Thymus (tissue), 11 donors: ENCODE measurements around the gene FOLR2. TPM values are rescaled to one million over a fixed set of nuclear protein-coding genes. Genes with fewer than 3 reads are reported as not detected.

Experiments
- DNase-seq, 9 donors: peaks; one replicate each; pipeline ENCODE4 v3.0.0-alpha.2; 2013; ENCODE audit warnings: low spot score in 9 of 9, low read depth in 6 of 9, missing footprints in 1 of 9
- H3K27ac ChIP-seq, 2 donors: one replicate each; pipeline ENCODE4 v1.5.1; 2013; ENCODE audit warnings: control low read depth in 1 of 2, low read depth in 1 of 2, low read length in 1 of 2, mild to moderate bottlenecking in 1 of 2, moderate library complexity in 1 of 2
- H3K27me3 ChIP-seq, 2 donors: one replicate each; pipeline ENCODE4 v1.5.1; 2013; ENCODE audit warnings: low read length in 1 of 2; ENCODE audit not compliant: control insufficient read depth in 2 of 2, insufficient read depth in 1 of 2
- H3K36me3 ChIP-seq, 2 donors: one replicate each; pipeline ENCODE4 v1.5.1; 2013; ENCODE audit warnings: low read length in 1 of 2, mild to moderate bottlenecking in 1 of 2, moderate library complexity in 1 of 2; ENCODE audit not compliant: control insufficient read depth in 2 of 2, insufficient read depth in 2 of 2
- H3K4me1 ChIP-seq, 2 donors: one replicate each; pipeline ENCODE4 v1.5.1; 2013; ENCODE audit warnings: low read length in 2 of 2; ENCODE audit not compliant: control insufficient read depth in 2 of 2, insufficient read depth in 2 of 2
- H3K4me3 ChIP-seq, 2 donors: one replicate each; pipeline ENCODE4 v1.5.1; 2013; ENCODE audit warnings: low read length in 2 of 2, control low read depth in 1 of 2, mild to moderate bottlenecking in 1 of 2
- H3K9me3 ChIP-seq, 2 donors: one replicate each; pipeline ENCODE4 v1.5.1; 2013; ENCODE audit warnings: low read length in 1 of 2, mild to moderate bottlenecking in 1 of 2; ENCODE audit not compliant: control insufficient read depth in 2 of 2, insufficient read depth in 1 of 2
- WGBS: extraction: QIAGEN DNeasy Blood & Tissue Kit; methylation state at CpG from one replicate; pipeline ENCODE4 v1.1.7; 2013; 5-methylcytosine and 5-hydroxymethylcytosine counted together
- polyA plus RNA-seq: library from polyadenylated mRNA; stranded (reverse); fragments of 200-250 nt; gene quantifications from one replicate; pipeline ENCODE4 v1.2.3, GENCODE V29; 2013
- total RNA-seq: library from RNA; stranded (reverse); fragments of 120-200 nt; gene quantifications from one replicate; pipeline ENCODE4 v1.2.4, GENCODE V29; 2013
- donor health status: healthy.

The FOLR2 gene
- total and polyA plus RNA-seq, 2 donors = 27.8 to 32.7 TPM

DNA sequence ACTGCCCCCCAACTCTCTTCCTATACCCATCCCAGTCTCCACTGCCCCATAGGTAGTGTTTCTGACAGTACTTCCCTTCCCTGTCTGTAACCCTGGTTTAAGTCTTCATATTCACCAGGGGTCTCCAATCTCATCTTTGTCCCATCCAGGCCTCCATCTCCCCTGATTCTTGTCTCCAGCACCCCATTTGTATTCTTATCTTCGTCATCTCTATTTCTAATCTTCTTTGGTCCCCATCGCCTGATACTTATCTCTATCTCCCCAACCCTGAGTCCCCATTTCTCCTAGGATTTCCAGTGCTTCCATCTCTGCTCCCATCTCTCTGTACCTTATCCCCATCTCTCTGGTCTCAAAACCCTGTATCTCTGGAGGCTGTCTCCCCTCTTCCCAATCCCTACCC is 25.5 kb downstream of the FOLR2 start:
- Histone ChIP-seq H3K9me3 (peaks cover 7% of the 10 kb centered on the region in 2 donors), H3K4me1 (peaks cover 0 to 17% of the 10 kb centered on the region in 2 donors), H3K4me3 (no peak overlapping the region), H3K27me3 (peaks cover 68 to 87% of the 10 kb centered on the region in 2 donors), H3K27ac (no peak overlapping the region), H3K36me3 (peaks cover 7 to 11% of the 10 kb centered on the region in 2 donors)
- DNase-seq = no peak
- 93% methylated on average over 2 of the region's 2 CpGs for WGBS

DNA sequence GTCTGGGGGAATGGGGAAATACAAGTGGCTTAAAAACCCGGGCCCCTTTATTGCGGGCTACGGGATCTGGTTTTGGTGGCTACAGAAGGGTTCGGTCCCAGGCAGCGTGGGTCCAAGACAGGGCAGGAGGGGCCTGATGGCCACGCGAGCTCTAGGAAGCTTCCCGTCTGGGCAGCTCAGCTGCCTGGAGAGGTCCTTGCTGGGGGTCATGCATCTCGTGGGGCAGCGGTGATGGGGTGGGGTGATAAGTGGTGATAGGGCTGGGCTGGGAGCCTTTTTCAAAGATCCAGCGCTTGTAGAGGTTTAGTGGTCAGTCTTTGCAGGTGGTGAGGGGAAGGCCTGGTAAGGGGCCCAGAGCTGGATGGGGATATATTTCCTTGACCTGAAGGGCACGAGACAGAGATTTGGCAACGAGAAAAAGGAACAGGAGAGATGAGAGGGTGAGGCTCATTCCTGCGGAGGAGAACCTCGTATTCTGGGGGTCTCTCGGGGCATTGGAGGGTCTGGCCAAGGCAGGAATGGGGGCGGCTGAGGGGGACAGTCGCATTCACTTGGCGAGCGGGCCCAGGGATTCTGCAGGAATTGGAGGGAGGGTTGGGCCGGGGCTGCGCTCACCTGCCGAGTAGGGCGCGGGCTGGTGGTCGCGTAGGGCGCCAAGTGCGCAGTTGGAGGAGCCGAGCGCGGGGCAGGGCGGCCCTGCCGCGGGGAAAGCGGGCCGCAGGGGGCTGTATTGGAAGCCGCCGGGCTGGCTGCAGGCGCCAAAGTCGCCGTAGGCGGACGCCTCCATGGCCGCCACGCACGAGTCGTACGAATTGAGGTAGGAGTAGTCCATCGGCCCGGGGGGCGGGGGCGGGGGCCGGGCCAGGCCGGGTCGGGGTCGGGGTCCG is 26.8 kb downstream of the FOLR2 start:
- DNase-seq = no peak
- Histone ChIP-seq H3K4me1 (peaks cover 0 to 17% of the 10 kb centered on the region in 2 donors), H3K27ac (no peak overlapping the region), H3K4me3 (peak overlapping the region in 1 of 2 donors; percentile 14), H3K9me3 (peaks cover 7% of the 10 kb centered on the region in 2 donors), H3K27me3 (peaks cover 67 to 99% of the 10 kb centered on the region in 2 donors), H3K36me3 (peaks cover 0 to under 1% of the 10 kb centered on the region in 2 donors)
- 22% methylated on average over 58 of the region's 58 CpGs for WGBS

GRCh38 chr11:72244060-72244360 is 27.4 kb downstream of the FOLR2 start, which contains the start of gene PHOX2A:
Gene PHOX2A, minus strand, starts transcription at chr11:72244176. Its CDS starts 172 bp downstream, at chr11:72244004.
- H3K27ac ChIP-seq = no peak within 1 kb of the TSS
- no peaks in the 10 kb centered on the region for H3K36me3 ChIP-seq
- DNase-seq = no peak
- H3K9me3 ChIP-seq = peaks cover 7% of the 10 kb centered on the region in 2 donors
- 5% methylated on average over 37 of the region's 37 CpGs for WGBS
- peak within 1 kb of the TSS in 1 of 2 donors; percentile 14 for H3K4me3 ChIP-seq
- H3K4me1 ChIP-seq = peaks cover 0 to 17% of the 10 kb centered on the region in 2 donors
- peaks cover 61 to 99% of the 10 kb centered on the region in 2 donors for H3K27me3 ChIP-seq

GRCh38 chr11:72244361-72245262 is 28.0 kb downstream of the FOLR2 start:
- H3K9me3 ChIP-seq = peaks cover 6 to 7% of the 10 kb centered on the region in 2 donors
- peak overlapping the region in 1 of 2 donors; percentile 14 for H3K4me3 ChIP-seq
- DNase-seq = no peak
- H3K27me3 ChIP-seq = peaks cover 55 to 97% of the 10 kb centered on the region in 2 donors
- no peaks in the 10 kb centered on the region for H3K36me3 ChIP-seq
- no peak overlapping the region for H3K27ac ChIP-seq
- H3K4me1 ChIP-seq = peaks cover 0 to 15% of the 10 kb centered on the region in 2 donors
- 9% methylated on average over 46 of the region's 46 CpGs for WGBS

- peaks cover 48 to 98% of the 10 kb centered on the region in 2 donors for H3K27me3 ChIP-seq
- WGBS = 17% methylated on average over 19 of the region's 19 CpGs
These were observed 28.7 kb downstream of the FOLR2 start for GRCh38 chr11:72245263-72245816.

DNA sequence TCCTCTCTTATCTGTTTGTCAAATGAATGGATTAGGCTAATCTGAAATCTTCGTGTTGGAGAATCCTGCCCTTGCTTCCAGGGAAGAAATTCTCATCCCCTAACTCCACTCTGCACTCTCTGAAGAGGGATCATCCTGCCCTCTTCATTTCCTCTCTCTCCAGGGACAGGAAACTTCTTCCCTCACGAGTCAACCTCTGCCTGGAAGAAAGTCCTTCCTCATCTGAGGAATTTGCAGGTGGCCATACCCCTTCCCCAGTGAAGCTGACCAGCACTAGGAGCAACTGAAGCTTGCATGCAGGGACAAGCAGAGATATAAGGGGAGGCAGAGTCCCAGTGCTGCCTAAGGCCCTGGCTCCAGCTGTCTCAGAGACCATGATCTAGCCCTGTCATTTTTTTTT is 31.0 kb downstream of the FOLR2 start:
- DNase-seq = no peak
- WGBS = 52% methylated on average over 2 of the region's 2 CpGs
- peaks cover 26 to 84% of the 10 kb centered on the region in 2 donors for H3K27me3 ChIP-seq
- peaks cover 6 to 7% of the 10 kb centered on the region in 2 donors for H3K9me3 ChIP-seq
- H3K36me3 ChIP-seq = no peaks in the 10 kb centered on the region
- no peak overlapping the region for H3K27ac ChIP-seq
- peaks cover 0 to 5% of the 10 kb centered on the region in 2 donors for H3K4me1 ChIP-seq
- no peak overlapping the region for H3K4me3 ChIP-seq

More at GRCh38 chr11:72245263-72245816, 28.7 kb downstream of the FOLR2 start:
- no peak for DNase-seq
- Histone ChIP-seq H3K4me1 (peaks cover 0 to 11% of the 10 kb centered on the region in 2 donors), H3K4me3 (no peak overlapping the region), H3K27ac (no peak overlapping the region), H3K9me3 (peaks cover 6 to 7% of the 10 kb centered on the region in 2 donors), H3K36me3 (no peaks in the 10 kb centered on the region)

DNA sequence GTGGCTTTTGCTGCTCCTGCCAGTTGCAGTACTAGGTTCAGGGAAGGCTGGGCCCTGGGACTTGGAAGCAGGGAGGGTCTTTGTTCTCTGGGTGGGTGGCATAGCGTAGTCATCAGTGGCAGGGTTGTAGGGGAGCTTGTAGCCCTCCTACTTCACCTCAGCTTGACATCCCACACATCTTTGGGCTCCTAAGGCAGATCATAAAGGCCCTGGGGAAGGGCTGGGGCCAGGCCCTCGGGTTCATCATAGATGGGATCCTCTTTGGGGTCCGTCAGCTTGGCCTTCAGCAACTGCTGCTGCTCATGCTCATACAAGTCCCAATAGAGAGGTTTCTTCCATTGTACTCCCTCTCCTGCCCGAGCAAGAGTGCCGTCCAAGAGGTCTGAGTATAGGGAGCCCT is 33.4 kb downstream of the FOLR2 start:
- H3K36me3 ChIP-seq = no peaks in the 10 kb centered on the region
- H3K27me3 ChIP-seq = peaks cover 11 to 67% of the 10 kb centered on the region in 2 donors
- no peak for DNase-seq
- H3K9me3 ChIP-seq = no peaks in the 10 kb centered on the region
- 91% methylated on average over 5 of the region's 5 CpGs for WGBS
- no peaks in the 10 kb centered on the region for H3K4me1 ChIP-seq
- no peak overlapping the region for H3K4me3 ChIP-seq
- no peak overlapping the region for H3K27ac ChIP-seq

GRCh38 chr11:72250661-72251464 is 34.3 kb downstream of the FOLR2 start:
- Histone ChIP-seq H3K9me3 (no peaks in the 10 kb centered on the region), H3K4me3 (no peak overlapping the region), H3K4me1 (no peaks in the 10 kb centered on the region), H3K36me3 (no peaks in the 10 kb centered on the region), H3K27ac (no peak overlapping the region), H3K27me3 (peaks cover 6 to 58% of the 10 kb centered on the region in 2 donors)
- DNase-seq = no peak
- WGBS = 94% methylated on average over 24 of the region's 24 CpGs
